Calu3 (cell line): ENCODE data around the gene MID1. TPM values are rescaled to one million over a fixed set of nuclear protein-coding genes. Genes with fewer than 3 reads are reported as not detected.

Experiments
- BruUV-seq: library from RNA; stranded (reverse); fragments of 400-500 nt; replicated peaks from 2 replicates; lab custom pipeline; 2021; lab: Mats Ljungman, UMichigan
- CTCF ChIA-PET: fragments of 300-600 bp; sonication (Branson Sonifier 250); formaldehyde crosslinking; loops from one replicate; lab custom pipeline; 2022; ENCODE audit warnings: antibody characterized with exemption; lab: Charles Lee
- DNase-seq: peaks from one replicate; pipeline ENCODE4 v3.0.0; 2022
- H3K27ac Mint-ChIP-seq: one replicate; pipeline ENCODE4 v1.8.0; 2022; ENCODE audit warnings: mixed read lengths; ENCODE audit not compliant: unreplicated experiment
- H3K27me3 Mint-ChIP-seq: one replicate; pipeline ENCODE4 v1.8.0; 2022; ENCODE audit warnings: mixed read lengths; ENCODE audit not compliant: unreplicated experiment
- H3K36me3 Mint-ChIP-seq: one replicate; pipeline ENCODE4 v1.8.0; 2022; ENCODE audit warnings: mild to moderate bottlenecking, moderate library complexity, mixed read lengths; ENCODE audit not compliant: insufficient read depth, unreplicated experiment
- H3K4me1 Mint-ChIP-seq: one replicate; pipeline ENCODE4 v1.8.0; 2022; ENCODE audit warnings: mild to moderate bottlenecking, low read depth, mixed read lengths; ENCODE audit not compliant: unreplicated experiment
- H3K4me3 Mint-ChIP-seq: one replicate; pipeline ENCODE4 v1.8.0; 2022; ENCODE audit warnings: mild to moderate bottlenecking, low read depth, moderate library complexity, mixed read lengths; ENCODE audit not compliant: unreplicated experiment
- H3K9me3 Mint-ChIP-seq: one replicate; pipeline ENCODE4 v1.8.0; 2022; ENCODE audit warnings: low read depth, mixed read lengths; ENCODE audit not compliant: unreplicated experiment
- CTCF ChIP-seq: fragments of 200-600 bp; IDR thresholded peaks from one replicate; pipeline ENCODE4 v1.8.0; 2022; ENCODE audit warnings: antibody characterized with exemption; ENCODE audit not compliant: unreplicated experiment
- intact Hi-C: fragments of 100-400 bp; cut with micrococcal nuclease; formaldehyde crosslinking; loops from one replicate; pipeline ENCODE4 v1.10.0; 2022; ENCODE audit not compliant: unreplicated experiment
- total RNA-seq: library from RNA; stranded (reverse); gene quantifications from 2 replicates; pipeline ENCODE4 v1.2.3, GENCODE V29; 2022

The MID1 gene
- total RNA-seq, 1 experiment from 2014 or later: 85.6 TPM

DNA sequence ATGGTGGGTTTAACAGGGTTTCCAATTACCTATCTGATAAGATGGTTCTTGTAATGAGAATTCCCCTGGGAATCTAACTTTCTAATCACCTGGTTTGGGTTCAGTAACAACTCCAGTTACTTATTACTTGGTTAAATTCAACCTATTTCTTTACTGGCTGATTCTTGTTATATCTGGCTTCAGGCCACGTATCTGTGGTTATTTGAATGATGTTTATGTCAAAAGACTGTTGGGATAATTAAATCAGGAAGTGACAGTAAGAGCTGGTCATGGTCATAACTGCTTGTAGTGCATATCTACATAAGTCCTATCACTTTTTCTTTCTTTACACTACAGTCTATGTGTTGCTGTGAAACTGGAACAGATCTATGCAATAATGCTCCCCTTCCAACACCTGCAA, 108.1 kb downstream of the MID1 start:
- no peak for TF ChIP-seq CTCF
- H3K27me3 Mint-ChIP-seq: no peaks in the 10 kb centered on the region
- no peak overlapping the region for H3K27ac Mint-ChIP-seq
- intact Hi-C loops: loop anchor here (5.0 kb wide), 1 partner anchor 65 kb away; no protein-coding TSS in a partner anchor
- H3K9me3 Mint-ChIP-seq: peaks cover 2% of the 10 kb centered on the region
- peaks cover 36% of the 10 kb centered on the region for H3K4me1 Mint-ChIP-seq
- peak; percentile 23 for DNase-seq
- peaks cover 12% of the 10 kb centered on the region for H3K36me3 Mint-ChIP-seq
- CTCF ChIA-PET: interaction anchor here (0.9 to 1.2 kb wide), 2 partner anchors 16 to 23 kb away, joined by 3 to 4 read pairs; no protein-coding TSS in a partner anchor
- BruUV-seq: no TSS peak
- no peak overlapping the region for H3K4me3 Mint-ChIP-seq

DNA sequence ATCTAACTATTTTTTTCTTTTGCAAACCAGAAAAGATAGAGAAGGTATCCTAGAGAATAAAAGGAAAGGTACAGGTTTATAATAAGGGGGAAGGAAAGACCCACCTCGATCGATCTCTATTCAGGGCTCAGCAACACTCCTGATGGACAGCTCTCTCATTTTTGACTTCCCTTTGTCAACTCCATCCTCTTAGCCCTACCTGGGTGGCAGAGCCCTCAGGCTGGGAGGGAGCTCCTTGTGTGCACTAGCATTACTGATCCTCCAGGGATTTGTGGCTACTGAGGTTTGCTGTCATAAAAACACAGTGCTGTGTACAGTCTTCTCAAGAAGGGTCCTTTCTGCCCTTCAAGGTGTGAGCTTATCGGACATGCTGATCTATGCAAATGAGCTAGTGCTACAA, 111.0 kb downstream of the MID1 start:
- Mint-ChIP-seq H3K36me3 (peaks cover 12% of the 10 kb centered on the region), H3K9me3 (peaks cover 2% of the 10 kb centered on the region), H3K4me3 (no peak overlapping the region), H3K27ac (no peak overlapping the region), H3K27me3 (no peaks in the 10 kb centered on the region), H3K4me1 (peaks cover 37% of the 10 kb centered on the region)
- DNase-seq: no peak
- CTCF ChIA-PET: no interaction called here
- TF ChIP-seq CTCF: no peak
- intact Hi-C loops: loop anchor here (5.0 kb wide), 1 partner anchor 108 kb away; no protein-coding TSS in a partner anchor
- no TSS peak for BruUV-seq

DNA sequence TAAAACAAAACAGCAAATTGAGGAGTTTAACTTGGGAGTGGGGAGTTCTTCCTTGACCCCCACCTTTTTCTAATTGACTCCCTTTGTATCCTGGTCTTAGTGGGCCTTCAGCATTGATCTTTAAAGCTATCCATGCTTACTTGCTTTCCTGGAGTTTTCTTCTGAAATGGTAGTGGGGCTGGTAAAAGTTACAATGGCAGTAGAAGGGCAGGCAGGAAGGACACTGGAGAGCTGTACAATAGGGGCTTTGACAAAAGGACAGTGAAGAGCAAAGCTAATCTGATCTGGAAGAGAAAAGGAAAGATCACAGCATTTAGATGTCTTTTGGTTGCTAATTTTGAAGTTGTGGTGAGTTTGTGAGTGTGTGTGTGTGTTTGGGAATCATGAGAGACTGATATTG, 111.5 kb downstream of the MID1 start:
- Mint-ChIP-seq H3K27ac (no peak overlapping the region), H3K9me3 (peaks cover 2% of the 10 kb centered on the region), H3K4me3 (no peak overlapping the region), H3K27me3 (no peaks in the 10 kb centered on the region), H3K4me1 (peaks cover 37% of the 10 kb centered on the region), H3K36me3 (peaks cover 12% of the 10 kb centered on the region)
- no TSS peak for BruUV-seq
- CTCF ChIA-PET: no interaction called here
- intact Hi-C loops: loop anchor here (5.0 kb wide), 1 partner anchor 108 kb away; no protein-coding TSS in a partner anchor
- DNase-seq: no peak
- no peak for TF ChIP-seq CTCF

GRCh38 chrX:10507876-10508275, 112.5 kb downstream of the MID1 start:
- intact Hi-C loops: loop anchor here (5.0 kb wide), 1 partner anchor 109 kb away; no protein-coding TSS in a partner anchor
- H3K4me1 Mint-ChIP-seq: peaks cover 37% of the 10 kb centered on the region
- H3K9me3 Mint-ChIP-seq: peaks cover 2% of the 10 kb centered on the region
- no TSS peak for BruUV-seq
- H3K27me3 Mint-ChIP-seq: no peaks in the 10 kb centered on the region
- CTCF ChIA-PET: interaction anchor here (0.5 kb wide), 1 partner anchor 192 kb away, joined by 3 read pairs; no protein-coding TSS in a partner anchor
- peak overlapping the region; percentile 44 for H3K27ac Mint-ChIP-seq
- peaks cover 12% of the 10 kb centered on the region for H3K36me3 Mint-ChIP-seq
- DNase-seq: no peak
- no peak overlapping the region for H3K4me3 Mint-ChIP-seq
- no peak for TF ChIP-seq CTCF
